ENCODE data around the gene TOP1.
A peak's percentile ranks its signal among the peaks of the same experiment; 100 is the strongest.

TOP1 gene

DNA sequence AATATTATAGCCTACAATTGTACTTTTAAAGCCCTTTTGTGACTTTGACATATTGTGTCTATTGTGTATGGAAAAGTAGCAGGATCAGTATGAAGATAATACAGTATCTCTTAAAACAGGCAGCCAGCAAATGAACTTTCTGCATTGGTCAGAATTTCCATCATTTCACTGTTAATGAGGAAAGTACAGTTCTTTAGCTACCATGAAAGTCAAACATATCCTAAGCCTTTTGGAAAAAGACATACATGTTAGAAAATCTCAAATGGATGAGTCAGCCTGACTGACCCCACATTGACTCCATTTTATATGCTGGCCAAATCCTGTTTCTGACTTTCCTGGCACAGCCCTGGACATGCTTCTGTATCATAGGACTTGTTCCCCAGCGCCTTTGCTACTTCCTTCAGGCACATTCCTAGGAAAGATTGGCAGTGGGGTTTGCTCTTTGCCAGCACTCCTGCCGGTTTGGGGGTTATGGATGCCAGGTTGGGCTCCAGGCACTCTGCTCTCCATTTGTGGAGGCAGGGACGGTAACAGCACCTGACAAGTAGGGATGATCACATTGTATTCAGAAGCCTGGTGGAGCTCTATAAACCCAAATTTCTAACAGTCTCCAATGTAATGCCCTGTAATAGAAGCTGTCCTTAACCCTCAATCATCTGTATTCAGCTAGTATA, 43.7 kb downstream of the TOP1 start:
- no peak for TF ChIP-seq GATA1 (IDR thresholded peaks at IDR 0.05; ENCODE audit: low read depth, low read length)
- TF ChIP-seq POLR2A (IDR thresholded peaks at IDR 0.05; ENCODE audit: low read length) = no peak
- DNase-seq = peak; percentile 40 to 49

DNA sequence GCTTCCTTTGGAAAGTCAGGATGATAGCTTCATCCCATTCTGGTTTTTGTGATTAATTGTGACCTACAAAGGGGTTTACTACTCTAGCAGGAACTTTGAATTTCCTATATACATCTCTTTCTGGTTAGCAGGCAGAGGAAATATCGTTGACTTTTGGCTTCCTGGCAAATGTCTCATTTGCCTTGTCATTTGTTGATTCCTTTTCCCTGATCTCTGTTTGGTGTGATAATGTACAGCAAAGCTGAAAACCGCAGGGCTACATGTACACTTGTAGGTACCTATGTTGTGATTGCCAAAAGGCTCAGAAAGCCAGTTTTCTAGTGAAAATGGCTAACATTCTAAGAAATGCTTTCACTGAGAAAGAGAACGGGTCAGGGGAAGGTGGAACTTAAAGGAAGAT, 44.3 kb downstream of the TOP1 start:
- no peak for TF ChIP-seq POLR2A (IDR thresholded peaks at IDR 0.05; ENCODE audit: low read length)
- no peak for TF ChIP-seq GATA1 (IDR thresholded peaks at IDR 0.05; ENCODE audit: low read depth, low read length)
- peak; percentile 73 to 77 for DNase-seq

DNA sequence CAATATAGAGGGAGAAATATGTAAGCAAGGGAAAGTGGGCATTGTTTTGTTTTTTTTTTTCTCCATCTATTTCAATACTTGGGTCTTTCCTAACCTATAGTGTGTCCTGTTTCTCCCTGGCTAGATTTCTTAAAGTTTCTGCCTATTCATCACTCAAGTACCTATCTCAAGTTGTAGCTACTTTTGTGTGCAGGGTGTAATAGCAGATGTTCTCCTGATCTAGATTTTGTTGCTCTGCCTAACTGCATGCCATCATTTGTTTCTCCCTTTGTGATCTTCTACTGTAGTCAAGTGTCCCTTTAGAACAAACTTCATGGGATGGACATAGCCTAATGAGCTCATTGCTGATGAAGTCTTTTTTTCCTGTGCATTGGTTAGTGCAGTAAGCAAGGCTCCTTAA, 45.8 kb downstream of the TOP1 start:
- TF ChIP-seq POLR2A (IDR thresholded peaks at IDR 0.05; ENCODE audit: low read length) (no peak), GATA1 (IDR thresholded peaks at IDR 0.05; ENCODE audit: low read depth, low read length) (no peak)
- DNase-seq = peak; percentile 62 to 63

DNA sequence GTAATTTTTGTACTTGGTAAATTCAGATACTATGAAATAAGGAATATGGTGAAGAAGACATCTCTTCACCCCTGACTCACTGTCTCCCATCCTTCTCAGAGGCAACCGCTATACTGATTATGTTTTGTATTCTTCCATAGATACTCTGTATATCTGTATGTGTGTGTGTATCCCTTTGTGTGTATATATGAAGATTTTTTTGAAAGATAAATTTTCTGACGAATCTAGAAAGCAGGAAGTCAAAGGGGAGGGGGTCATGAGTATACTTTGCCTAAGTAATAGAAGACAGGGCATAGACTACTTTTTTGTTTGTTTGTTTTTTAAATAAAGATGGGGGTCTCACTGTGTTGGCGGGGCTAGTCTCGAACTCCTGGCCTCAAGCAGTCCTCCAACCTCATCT, 48.2 kb downstream of the TOP1 start:
- TF ChIP-seq GATA1 (IDR thresholded peaks at IDR 0.05; ENCODE audit: low read depth, low read length) = no peak
- no peak for TF ChIP-seq POLR2A (IDR thresholded peaks at IDR 0.05; ENCODE audit: low read length)
- no peak for DNase-seq

DNA sequence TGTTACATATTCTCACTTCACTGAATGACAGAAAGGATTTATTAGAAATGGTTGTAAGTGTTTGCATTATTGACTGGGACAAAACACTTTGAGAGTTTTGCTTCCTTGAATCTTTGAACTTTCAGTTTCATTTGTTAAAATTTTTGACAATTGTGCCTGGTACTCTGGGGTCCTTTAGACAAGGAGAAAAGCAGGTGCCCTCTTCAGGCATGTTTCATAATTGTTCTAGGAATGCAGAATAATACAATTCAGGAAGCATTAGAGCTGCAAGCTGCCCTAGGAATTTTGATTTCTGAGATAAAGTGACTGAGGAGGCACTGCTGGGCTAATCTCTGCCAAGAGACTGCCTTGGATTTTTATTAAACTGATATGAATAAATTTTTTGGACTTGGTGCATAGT, 49.7 kb downstream of the TOP1 start:
- peak in 1 of 2 experiments; percentile 28 for DNase-seq
- TF ChIP-seq GATA1 (IDR thresholded peaks at IDR 0.05; ENCODE audit: low read depth, low read length) (no peak), POLR2A (IDR thresholded peaks at IDR 0.05; ENCODE audit: low read length) (no peak)

DNA sequence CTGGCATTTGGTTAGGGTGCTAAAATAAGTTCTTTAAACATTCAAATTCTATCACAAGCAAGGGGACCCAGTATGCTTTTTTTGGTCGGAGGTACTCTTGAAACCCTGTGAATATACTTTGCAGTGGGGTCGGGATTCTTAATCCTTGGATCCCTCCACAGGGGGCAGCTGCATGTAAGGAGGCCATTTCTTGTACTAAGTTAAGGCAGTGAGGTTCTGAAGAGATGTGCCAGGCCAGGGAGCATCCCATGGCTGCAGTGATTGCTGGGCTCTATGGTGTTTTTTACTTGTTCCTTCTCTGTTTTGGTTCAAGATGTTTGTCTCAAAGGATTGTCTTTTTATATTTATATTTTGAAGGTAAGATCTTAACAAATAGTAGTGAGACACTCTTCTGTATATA, 50.4 kb downstream of the TOP1 start:
- DNase-seq = no peak
- TF ChIP-seq GATA1 (IDR thresholded peaks at IDR 0.05; ENCODE audit: low read depth, low read length) (no peak), POLR2A (IDR thresholded peaks at IDR 0.05; ENCODE audit: low read length) (no peak)

DNA sequence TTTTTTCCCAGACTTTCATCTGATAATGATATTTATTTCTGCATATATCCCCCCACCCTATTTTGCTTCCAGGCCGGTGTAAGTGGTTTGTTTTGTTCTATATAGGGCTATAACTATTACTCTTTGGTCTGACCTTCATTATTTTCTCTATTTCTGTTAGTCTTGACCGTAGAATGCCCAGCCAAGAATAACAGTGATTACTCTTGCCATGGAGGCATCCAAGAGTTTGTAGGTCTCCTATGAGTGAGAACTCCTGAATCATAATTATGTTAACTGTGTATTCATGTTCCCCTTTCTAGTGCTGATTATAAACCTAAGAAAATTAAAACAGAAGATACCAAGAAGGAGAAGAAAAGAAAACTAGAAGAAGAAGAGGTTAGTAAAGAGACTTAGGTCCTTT, 52.2 kb downstream of the TOP1 start:
- no peak for TF ChIP-seq POLR2A (IDR thresholded peaks at IDR 0.05; ENCODE audit: low read length)
- no peak for TF ChIP-seq GATA1 (IDR thresholded peaks at IDR 0.05; ENCODE audit: low read depth, low read length)
- DNase-seq = no peak

DNA sequence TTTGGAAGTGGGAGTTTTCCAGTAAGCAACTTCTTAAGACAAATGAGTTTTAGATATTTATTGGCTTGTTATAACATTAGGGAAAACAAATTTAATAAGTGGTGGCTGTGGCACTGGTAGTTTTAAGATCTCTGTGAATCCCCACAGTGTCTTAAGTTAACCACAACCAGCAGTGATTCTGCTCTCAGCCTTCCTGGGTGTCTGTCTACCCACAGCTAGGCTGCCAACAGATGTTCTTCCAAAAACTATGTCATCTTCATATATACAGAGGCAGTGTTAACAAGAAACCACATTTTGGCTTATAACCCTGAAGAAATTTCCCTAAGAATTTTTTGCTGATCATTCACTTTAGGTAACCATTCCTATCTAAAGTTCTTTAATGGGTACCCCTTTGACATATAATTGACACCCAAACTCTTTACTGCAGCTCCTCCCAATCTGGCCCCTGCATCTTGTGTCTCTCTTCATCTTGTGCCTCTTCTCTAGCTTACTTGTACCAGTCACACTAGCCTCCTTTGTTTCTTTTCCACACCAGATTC, 52.7 kb downstream of the TOP1 start:
- no peak for TF ChIP-seq POLR2A (IDR thresholded peaks at IDR 0.05; ENCODE audit: low read length)
- TF ChIP-seq GATA1 (IDR thresholded peaks at IDR 0.05; ENCODE audit: low read depth, low read length) = no peak
- no peak for DNase-seq

DNA sequence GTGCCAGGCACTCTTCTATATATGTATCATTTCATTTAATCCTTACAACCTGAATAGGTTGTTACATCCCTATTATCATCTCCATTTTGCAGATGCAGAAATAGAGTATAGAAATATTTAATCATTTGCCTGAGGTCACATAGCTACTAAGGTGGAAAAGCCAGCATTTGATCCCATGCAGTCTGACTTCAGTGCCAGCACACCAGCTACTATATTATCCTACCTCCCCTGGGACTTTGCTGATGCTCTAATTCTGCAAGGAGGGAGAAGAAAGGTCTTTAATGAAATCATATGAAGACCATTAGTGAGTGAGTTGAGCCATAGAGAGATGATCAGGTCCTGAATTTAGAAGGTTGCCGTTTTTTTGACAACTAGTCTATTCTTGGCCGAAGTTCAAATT, 53.7 kb downstream of the TOP1 start:
- TF ChIP-seq POLR2A (IDR thresholded peaks at IDR 0.05; ENCODE audit: low read length) (no peak), GATA1 (IDR thresholded peaks at IDR 0.05; ENCODE audit: low read depth, low read length) (no peak)
- DNase-seq = no peak

DNA sequence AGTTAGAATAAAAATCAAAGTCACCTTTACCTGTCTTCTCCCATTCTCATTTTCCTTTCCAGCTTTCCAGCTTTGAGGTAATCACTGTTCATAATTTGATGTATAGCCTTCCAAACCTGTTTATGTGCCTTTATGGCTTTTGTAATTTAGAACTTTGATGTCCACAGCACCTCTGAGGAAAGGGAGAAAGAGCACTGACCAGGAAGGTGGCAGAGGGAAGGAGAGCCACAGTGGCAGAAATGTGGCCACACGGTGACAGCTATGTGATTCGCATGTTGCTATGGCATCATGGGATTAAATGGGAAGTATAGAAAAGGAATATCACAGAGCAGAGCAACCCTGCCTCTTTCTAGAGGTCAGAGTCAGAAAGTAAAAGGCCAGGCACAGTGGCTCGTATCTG, 57.0 kb downstream of the TOP1 start:
- no peak for TF ChIP-seq POLR2A (IDR thresholded peaks at IDR 0.05; ENCODE audit: low read length)
- no peak for TF ChIP-seq GATA1 (IDR thresholded peaks at IDR 0.05; ENCODE audit: low read depth, low read length)
- DNase-seq = no peak

DNA sequence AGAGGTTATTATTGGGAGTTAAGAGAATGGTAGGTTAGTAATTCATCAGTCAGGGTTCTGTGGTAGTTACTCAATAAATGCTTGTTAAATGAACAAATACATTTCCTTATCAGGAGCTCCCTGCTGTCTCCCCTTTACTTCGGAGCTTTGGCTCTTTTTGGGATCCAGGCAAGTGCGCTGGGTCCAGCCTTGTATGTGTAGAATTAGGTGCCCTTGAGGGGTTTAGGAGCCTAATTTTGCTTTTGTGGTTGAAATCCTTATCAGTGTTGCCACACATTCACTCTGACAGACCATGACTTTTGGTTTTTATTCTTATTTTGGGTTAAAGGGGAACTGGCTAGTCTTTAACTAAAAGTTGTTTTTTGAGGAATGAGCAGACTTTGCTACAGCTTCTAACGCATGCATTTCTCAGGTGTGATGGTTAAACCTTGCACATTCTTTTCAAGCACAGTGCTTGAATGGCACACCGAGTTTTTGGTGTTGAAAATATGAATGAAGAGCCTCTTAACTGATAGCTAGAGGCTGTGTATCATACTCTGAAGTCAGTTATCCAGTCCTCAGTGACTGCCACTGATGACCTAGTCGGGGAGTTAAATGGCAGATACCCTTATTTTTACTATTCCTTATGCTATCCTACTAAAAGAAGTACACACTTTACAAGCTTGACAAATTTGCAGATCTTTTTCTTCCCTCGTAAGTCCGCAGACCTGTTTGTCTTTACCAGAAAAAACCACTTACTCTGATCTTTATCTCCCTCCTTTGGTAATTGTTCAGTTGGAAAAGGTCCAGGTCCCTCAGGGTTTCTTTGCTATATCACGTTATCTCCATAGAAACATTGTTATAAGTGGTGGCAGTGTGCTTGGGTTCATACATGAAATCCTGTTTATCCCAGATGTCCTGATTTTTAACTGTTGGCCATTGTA, 58.0 kb downstream of the TOP1 start:
- TF ChIP-seq POLR2A (IDR thresholded peaks at IDR 0.05; ENCODE audit: low read length) (no peak), GATA1 (IDR thresholded peaks at IDR 0.05; ENCODE audit: low read depth, low read length) (no peak)
- DNase-seq = peak; percentile 83 to 89

DNA sequence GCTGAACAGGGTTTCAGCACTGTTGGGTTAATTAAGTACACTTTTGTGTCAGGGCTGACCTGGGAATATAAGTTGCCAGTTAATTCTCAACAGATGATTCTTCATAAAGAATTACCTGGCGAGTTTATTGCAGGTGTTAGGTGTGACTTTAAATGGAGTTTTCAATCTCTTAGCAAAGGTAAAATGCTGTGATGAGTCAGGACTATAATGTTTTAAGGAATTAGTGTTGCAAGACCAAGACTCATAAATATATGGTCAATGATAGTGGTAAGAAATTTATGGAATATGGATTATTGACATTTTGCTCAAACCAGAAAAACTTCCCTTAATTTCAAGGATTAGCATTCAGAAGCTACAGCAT, 58.7 kb downstream of the TOP1 start:
- no peak for DNase-seq
- TF ChIP-seq POLR2A (IDR thresholded peaks at IDR 0.05; ENCODE audit: low read length) (no peak), GATA1 (IDR thresholded peaks at IDR 0.05; ENCODE audit: low read depth, low read length) (no peak)

DNA sequence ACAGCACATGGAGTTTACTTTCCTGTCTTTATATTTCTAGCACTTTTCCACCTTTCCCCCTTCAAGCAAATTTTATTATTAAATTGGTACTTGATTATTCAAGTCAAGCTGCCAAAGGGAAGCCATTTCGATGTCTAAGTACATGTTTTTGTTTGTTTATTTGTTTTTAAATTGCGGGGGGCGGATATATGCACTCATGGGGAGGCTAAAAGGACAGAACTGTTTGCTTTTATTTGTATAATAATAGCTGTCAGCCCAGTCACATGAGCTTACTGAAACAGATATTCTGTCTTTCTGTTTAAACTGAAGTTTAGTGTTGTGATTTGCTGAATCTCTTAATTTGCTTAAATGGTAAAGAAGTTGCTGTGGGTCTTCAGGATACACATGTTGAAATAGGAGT, 59.2 kb downstream of the TOP1 start:
- no peak for DNase-seq
- TF ChIP-seq GATA1 (IDR thresholded peaks at IDR 0.05; ENCODE audit: low read depth, low read length) (no peak), POLR2A (IDR thresholded peaks at IDR 0.05; ENCODE audit: low read length) (no peak)

DNA sequence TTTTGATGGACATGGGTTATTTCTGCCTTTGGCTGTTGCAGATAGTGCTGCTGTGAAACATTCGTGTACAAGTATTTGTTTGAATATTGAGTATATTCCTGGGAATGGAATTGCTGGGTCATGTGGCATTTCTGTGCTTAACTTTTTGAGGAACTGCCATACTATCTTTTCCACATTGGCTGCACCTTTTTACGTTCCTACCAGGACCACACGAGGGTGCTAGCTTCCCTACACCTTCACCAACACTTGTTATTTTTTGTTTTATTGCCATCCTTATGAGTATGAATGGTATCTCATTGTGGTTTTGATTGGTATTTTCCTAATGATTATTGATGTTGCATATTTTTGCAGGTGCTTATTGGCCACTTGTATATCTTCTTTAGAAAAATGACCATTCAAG, 60.9 kb downstream of the TOP1 start:
- peak in 1 of 2 experiments; percentile 22 for DNase-seq
- TF ChIP-seq POLR2A (IDR thresholded peaks at IDR 0.05; ENCODE audit: low read length) = no peak
- no peak for TF ChIP-seq GATA1 (IDR thresholded peaks at IDR 0.05; ENCODE audit: low read depth, low read length)
